Hair follicular keratinocyte (primary cell): ENCODE measurements around the gene CCDC68. TPM values are rescaled to one million over a fixed set of nuclear protein-coding genes. Genes with fewer than 3 reads are reported as not detected.

ENCODE experiments used
- total RNA-seq: library from RNA; depleted of rRNA; stranded (reverse); fragments of >200 nt; gene quantifications from 2 replicates; pipeline ENCODE4 v1.2.3, GENCODE V29; 2015

CCDC68 gene
- total RNA-seq: 4.6 and 4.9 TPM in 2 replicates

GRCh38 chr18:54958704-54959625 lies at the start of gene CCDC68:
CCDC68 (minus strand) TSS chr18:54959461; CDS start chr18:54942791, 16,670 bp downstream.

Other genes with a start within 250 kb of the CCDC68 start
- gene RAB27B, start 131.0 kb downstream of the CCDC68 start, total RNA-seq: 4.3 and 5.5 TPM in 2 replicates